GM12872 (cell line): Measurements from ENCODE around the gene LMOD3.

Experiments
- TF ChIP-seq, protein P1 (sequence below): IDR thresholded peaks from 3 replicates; pipeline ENCODE4 v1.5.1; 2011; ENCODE audit warnings: low read depth, mild to moderate bottlenecking, low read length, moderate library complexity; ENCODE audit not compliant: insufficient read depth

LMOD3 gene

DNA sequence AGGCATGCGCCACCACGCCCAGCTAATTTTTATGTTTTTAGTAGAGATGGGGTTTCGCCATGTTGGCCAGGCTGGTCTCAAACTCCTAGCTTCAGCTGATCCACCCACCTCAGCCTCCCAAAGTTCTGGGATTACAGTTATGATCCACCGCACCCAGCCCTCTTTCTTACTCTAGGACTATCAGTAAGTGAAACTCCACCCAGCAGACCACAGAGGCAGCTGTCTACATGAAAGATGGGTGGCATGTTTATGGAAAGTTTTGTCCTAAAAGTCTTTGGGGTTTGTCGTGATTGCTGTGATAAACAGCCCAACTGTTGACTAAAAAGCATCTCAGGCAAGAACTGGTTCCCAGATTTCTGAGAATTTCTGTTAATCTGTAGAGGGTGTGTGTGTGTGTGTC lies 26.8 kb downstream of the LMOD3 start:
- TF ChIP-seq, protein P1, sequence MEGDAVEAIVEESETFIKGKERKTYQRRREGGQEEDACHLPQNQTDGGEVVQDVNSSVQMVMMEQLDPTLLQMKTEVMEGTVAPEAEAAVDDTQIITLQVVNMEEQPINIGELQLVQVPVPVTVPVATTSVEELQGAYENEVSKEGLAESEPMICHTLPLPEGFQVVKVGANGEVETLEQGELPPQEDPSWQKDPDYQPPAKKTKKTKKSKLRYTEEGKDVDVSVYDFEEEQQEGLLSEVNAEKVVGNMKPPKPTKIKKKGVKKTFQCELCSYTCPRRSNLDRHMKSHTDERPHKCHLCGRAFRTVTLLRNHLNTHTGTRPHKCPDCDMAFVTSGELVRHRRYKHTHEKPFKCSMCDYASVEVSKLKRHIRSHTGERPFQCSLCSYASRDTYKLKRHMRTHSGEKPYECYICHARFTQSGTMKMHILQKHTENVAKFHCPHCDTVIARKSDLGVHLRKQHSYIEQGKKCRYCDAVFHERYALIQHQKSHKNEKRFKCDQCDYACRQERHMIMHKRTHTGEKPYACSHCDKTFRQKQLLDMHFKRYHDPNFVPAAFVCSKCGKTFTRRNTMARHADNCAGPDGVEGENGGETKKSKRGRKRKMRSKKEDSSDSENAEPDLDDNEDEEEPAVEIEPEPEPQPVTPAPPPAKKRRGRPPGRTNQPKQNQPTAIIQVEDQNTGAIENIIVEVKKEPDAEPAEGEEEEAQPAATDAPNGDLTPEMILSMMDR, result no peak

- TF ChIP-seq, protein P1, result no peak
Measured at GRCh38 chr3:69094467-69095205, 27.8 kb downstream of the LMOD3 start.

DNA sequence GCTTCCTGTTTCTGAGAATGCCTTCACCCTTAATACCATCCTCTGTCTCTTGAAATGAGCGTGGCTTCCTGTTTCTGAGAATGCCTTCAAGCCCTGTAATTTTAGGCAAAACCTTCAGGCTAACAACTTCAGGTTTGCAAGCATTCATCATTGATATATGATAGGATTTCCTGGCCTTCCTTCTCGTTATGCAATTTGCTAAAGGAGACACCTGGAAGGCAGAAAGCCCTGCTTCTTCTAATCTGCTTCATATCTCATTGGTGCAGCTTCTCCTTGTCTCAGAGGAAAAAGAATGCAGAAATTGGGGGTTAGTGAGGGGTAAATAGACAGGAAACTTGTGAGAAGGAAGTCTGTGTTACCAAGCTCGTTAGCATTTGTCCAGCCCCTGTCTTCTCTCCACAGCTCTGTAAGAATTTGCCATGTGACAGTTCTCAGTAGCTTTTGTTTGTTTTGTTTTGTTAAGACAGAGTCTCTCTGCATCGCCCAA lies 30.3 kb downstream of the LMOD3 start:
- TF ChIP-seq, protein P1, result no peak

DNA sequence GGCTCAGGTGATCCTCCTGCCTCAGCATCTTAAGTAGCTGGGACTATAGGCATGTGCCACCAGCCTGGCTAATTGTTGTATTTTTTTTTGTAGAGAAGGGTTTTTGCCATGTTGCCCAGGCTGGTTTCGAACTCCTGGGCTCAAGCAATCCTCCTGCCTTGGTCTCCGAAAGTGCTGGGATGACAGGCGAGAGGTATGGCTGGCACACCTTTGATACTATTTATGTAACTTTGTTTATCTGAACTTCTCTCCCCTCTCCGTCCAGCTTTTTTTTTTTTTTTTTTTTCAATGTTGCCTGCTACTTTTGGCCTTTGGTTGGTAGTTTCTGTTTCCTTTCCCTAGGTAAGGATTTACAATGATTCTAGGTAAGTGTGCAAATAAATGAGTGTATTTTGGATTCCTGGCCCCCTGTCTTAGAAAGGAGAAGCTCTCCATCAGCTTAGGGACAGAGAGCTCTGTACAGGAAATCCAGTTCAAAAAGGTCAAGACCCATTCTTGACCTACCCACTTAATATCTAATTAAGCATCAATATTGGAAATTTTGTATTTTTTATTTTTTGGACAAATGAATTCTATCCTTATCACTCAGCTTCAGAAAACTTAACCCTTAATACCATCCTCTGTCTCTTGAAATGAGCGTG lies 30.9 kb downstream of the LMOD3 start:
- TF ChIP-seq, protein P1, result no peak

DNA sequence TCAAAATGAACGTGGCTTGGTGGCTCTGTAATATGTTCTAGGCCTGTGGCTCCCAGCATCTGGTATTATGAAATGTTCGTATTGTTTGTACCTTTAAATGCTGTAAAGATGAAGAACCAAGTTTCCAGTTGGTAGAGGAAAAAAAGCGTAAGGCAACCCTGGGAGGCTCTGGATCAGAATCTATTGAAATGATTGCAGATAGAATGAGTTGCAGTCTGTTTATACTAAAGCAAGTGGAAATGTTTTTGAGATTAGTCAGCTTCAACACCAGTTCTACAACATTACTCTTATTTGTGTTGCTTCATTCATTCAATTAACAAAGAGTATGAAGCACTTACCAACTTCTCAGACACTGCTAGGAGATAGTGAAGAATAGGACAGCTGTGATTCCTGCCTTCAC lies 32.4 kb downstream of the LMOD3 start:
- TF ChIP-seq, protein P1, result no peak

- TF ChIP-seq, protein P1, result 0 out of 3 replicates have a peak, but pooled peaks have one; percentile 8
Measured at GRCh38 chr3:69088063-69088462, 34.3 kb downstream of the LMOD3 start.

DNA sequence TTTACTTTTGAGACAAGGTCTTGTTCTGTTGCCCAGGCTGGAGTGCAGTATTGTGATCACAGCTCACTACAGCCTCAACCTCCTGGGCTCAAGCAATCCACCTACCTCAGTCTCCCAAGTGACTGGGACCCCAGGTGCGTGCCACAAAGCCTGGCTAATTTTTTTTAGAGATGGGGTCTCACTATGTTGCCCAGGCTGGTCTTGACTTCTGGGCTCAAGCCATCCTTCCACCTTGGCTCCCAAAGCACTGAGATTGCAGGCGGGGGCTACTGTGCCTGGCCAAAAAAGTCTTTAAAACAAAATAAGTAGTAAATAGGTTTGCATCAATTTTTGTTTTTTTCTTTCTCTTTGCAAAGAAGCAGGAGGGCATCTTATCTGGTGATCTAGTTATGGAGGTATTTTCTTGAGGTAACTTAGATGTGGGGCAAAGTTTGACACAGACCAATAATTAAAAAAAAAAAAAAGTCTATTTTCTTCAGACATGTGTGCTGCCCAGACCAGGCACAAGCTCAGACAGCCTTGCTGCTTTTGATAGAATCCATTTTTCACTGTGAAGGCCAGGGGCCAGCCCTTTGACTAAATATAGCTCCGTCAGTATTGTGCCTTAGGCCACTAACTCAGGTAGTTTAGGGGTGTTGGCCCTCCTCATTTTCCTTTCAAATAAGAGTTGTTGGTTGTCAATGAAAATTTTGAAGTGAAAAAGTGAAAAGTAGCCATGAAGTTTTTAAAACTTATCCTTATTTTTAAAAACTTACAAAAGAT lies 35.2 kb downstream of the LMOD3 start:
- TF ChIP-seq, protein P1, result no peak
